ENCODE results near the gene ATP6V0A1.

GRCh38 chr17:42460371-42460770 is 1.7 kb downstream of the ATP6V0A1 start:
- TF ChIP-seq CTCF (IDR thresholded peaks at IDR 0.05 in 8 of 11, conservative IDR thresholded peaks at IDR 0.05 in 3 of 11) (no peak), POLR2A (IDR thresholded peaks at IDR 0.05) (no peak), POLR2AphosphoS5 (IDR thresholded peaks at IDR 0.05) (no peak)

All from spleen (tissue), 7 donors.